HCT116 (cell line): ENCODE results near the gene SLC35B2. TPM values are rescaled to one million over a fixed set of nuclear protein-coding genes. Genes with fewer than 3 reads are reported as not detected.

Experiments used
- ATAC-seq: fragments of 200-7000 bp; cut with Tn5 transposase; 2 replicates; pipeline ENCODE4 v1.9.1; 2020; ENCODE audit warnings: mild to moderate bottlenecking, moderate library complexity
- BruUV-seq: library from RNA; stranded (reverse); fragments of 400-500 nt; replicated peaks from 2 replicates; lab custom pipeline; 2021; lab: Mats Ljungman, UMichigan
- CTCF ChIA-PET: fragments of 300-600 bp; sonication (Branson Sonifier 250); formaldehyde crosslinking; loops from one replicate; lab custom pipeline; 2021; ENCODE audit warnings: antibody characterized with exemption; lab: Charles Lee
- POLR2A ChIA-PET: fragments of 300-600, 350-600 bp; sonication (Branson Sonifier 250); formaldehyde crosslinking; loops from one replicate; lab custom pipeline; 2021; ENCODE audit warnings: antibody characterized with exemption; lab: Charles Lee
- RAD21 ChIA-PET, 2 experiments: fragments of 300-600 bp; sonication (Branson Sonifier 250); formaldehyde crosslinking; loops; one replicate each; lab custom pipeline; 2023; ENCODE audit warnings: low total read pairs in 2 of 2; ENCODE audit not compliant: uncharacterized antibody in 2 of 2, unreplicated experiment in 2 of 2, low non-redundant PET in 1 of 2; lab: Charles Lee
- DNase-seq: peaks from one replicate; pipeline ENCODE4 v3.0.0-alpha.2; 2010; ENCODE audit warnings: low read depth, low spot score
- H2AFZ ChIP-seq: fragments of 200-600 bp; shearing (Covaris generic), sonication (generic); 2 replicates; pipeline ENCODE4 v1.6.1; 2017; ENCODE audit warnings: low read depth, mixed run types, mixed read lengths, antibody characterized with exemption, low read length; ENCODE audit not compliant: poor library complexity, severe bottlenecking
- H3K27ac ChIP-seq: 2 replicates; pipeline ENCODE4 v1.5.1; 2012; ENCODE audit warnings: low read depth, low read length
- H3K27me3 ChIP-seq: fragments of 200-600 bp; sonication (generic); 2 replicates; pipeline ENCODE4 v1.6.1; 2016; ENCODE audit warnings: mixed run types, low read length, mixed read lengths; ENCODE audit not compliant: insufficient read depth
- H3K36me3 ChIP-seq, 2 experiments: fragments of 200-500 bp in 1 of 2; fragments of 200-600 bp in 1 of 2; sonication (Bioruptor generic) in 1 of 2; sonication (generic) in 1 of 2; 2 replicates each; pipeline versions ENCODE4 v1.5.1 to v1.6.1; 2014 to 2016; ENCODE audit warnings: low read length in 2 of 2, inconsistent platforms in 1 of 2, mixed read lengths in 1 of 2, mixed run types in 1 of 2; ENCODE audit not compliant: insufficient read depth in 2 of 2, control insufficient read depth in 1 of 2
- H3K4me1 ChIP-seq, 2 experiments: fragments of 200-600 bp in 1 of 2; sonication (generic) in 1 of 2; 2 replicates each; pipeline versions ENCODE4 v1.5.1 to v1.6.1; 2012 to 2017; ENCODE audit warnings: low read length in 2 of 2, inconsistent platforms in 1 of 2, mild to moderate bottlenecking in 1 of 2, mixed read lengths in 1 of 2, mixed run types in 1 of 2, moderate library complexity in 1 of 2; ENCODE audit not compliant: insufficient read depth in 2 of 2, control insufficient read depth in 1 of 2
- H3K4me2 ChIP-seq: fragments of 200-600 bp; sonication (generic); 2 replicates; pipeline ENCODE4 v1.6.1; 2017; ENCODE audit warnings: mixed run types, low read length, mixed read lengths
- H3K4me3 ChIP-seq, 2 experiments: fragments of 200-600 bp in 1 of 2; sonication (generic) in 1 of 2; replicated peaks in 1 of 2; 2 replicates each; pipeline ENCODE4 v1.5.1; 2011 to 2016; ENCODE audit warnings: low read length in 2 of 2, control low read depth in 1 of 2, low read depth in 1 of 2, mild to moderate bottlenecking in 1 of 2, mixed read lengths in 1 of 2, mixed run types in 1 of 2
- H3K79me2 ChIP-seq: fragments of 200-600 bp; sonication (generic); 2 replicates; pipeline ENCODE4 v1.6.1; 2017; ENCODE audit warnings: mild to moderate bottlenecking, mixed run types, low read length, moderate library complexity, mixed read lengths; ENCODE audit not compliant: insufficient read depth
- H3K9ac ChIP-seq: fragments of 200-600 bp; sonication (generic); 2 replicates; pipeline ENCODE4 v1.6.1; 2016; ENCODE audit warnings: low read length, mixed read lengths
- H3K9me2 ChIP-seq: fragments of 200-600 bp; sonication (generic), shearing (Covaris generic); 2 replicates; pipeline ENCODE4 v1.6.1; 2017; ENCODE audit warnings: mixed run types, mild to moderate bottlenecking, moderate library complexity; ENCODE audit not compliant: insufficient read depth
- H3K9me3 ChIP-seq, 2 experiments: fragments of 200-500 bp in 1 of 2; fragments of 200-600 bp in 1 of 2; sonication (Bioruptor generic) in 1 of 2; sonication (generic) in 1 of 2; 2 replicates each; pipeline ENCODE4 v1.6.1; 2014 to 2017; ENCODE audit warnings: low read length in 2 of 2, mixed read lengths in 2 of 2, inconsistent platforms in 1 of 2, low read depth in 1 of 2, mild to moderate bottlenecking in 1 of 2, mixed run types in 1 of 2, moderate library complexity in 1 of 2; ENCODE audit not compliant: control insufficient read depth in 1 of 2, insufficient read depth in 1 of 2
- H4K20me1 ChIP-seq: fragments of 200-600 bp; sonication (generic), shearing (Covaris generic); 2 replicates; pipeline ENCODE4 v1.6.1; 2017; ENCODE audit warnings: mixed run types, mild to moderate bottlenecking, moderate library complexity; ENCODE audit not compliant: insufficient read depth
- CEBPB ChIP-seq: IDR thresholded peaks from 2 replicates; pipeline ENCODE4 v1.6.1; 2012; ENCODE audit warnings: low read depth
- EGR1 ChIP-seq: IDR thresholded peaks from 2 replicates; pipeline ENCODE4 v1.6.1; 2012; ENCODE audit warnings: low read depth
- EZH2 ChIP-seq: fragments of 200-600 bp; sonication (generic); IDR thresholded peaks from 2 replicates; pipeline ENCODE4 v1.6.1; 2017; ENCODE audit warnings: antibody characterized with exemption, mixed run types
- FOSL1 ChIP-seq: IDR thresholded peaks from 2 replicates; pipeline ENCODE4 v1.6.1; 2012; ENCODE audit warnings: low read depth
- POLR2AphosphoS5 ChIP-seq: IDR thresholded peaks from 2 replicates; pipeline ENCODE4 v1.6.1; 2011; ENCODE audit warnings: mild to moderate bottlenecking, low read depth, low read length, moderate library complexity
- RAD21 ChIP-seq: IDR thresholded peaks from 2 replicates; pipeline ENCODE4 v1.6.1; 2012; ENCODE audit warnings: low read depth, mild to moderate bottlenecking
- SIN3A ChIP-seq: IDR thresholded peaks from 2 replicates; pipeline ENCODE4 v1.6.1; 2012; ENCODE audit warnings: low read depth
- SP1 ChIP-seq: IDR thresholded peaks from 2 replicates; pipeline ENCODE4 v1.6.1; 2012; ENCODE audit warnings: low read depth
- SRF ChIP-seq: IDR thresholded peaks from 2 replicates; pipeline ENCODE4 v1.6.1; 2012; ENCODE audit warnings: low read depth
- YY1 ChIP-seq: IDR thresholded peaks from 2 replicates; pipeline ENCODE4 v1.6.1; 2011; ENCODE audit warnings: low read length, low read depth, moderate library complexity, mild to moderate bottlenecking; ENCODE audit not compliant: insufficient replicate concordance; ENCODE audit errors: extremely low read depth
- ZFX ChIP-seq: fragments of 450-650 bp; IDR thresholded peaks from 2 replicates; pipeline ENCODE4 v1.6.1; 2017
- ZNF274 ChIP-seq: fragments of 200-500 bp; sonication (Bioruptor generic); IDR thresholded peaks from 2 replicates; pipeline ENCODE4 v1.6.1; 2014; ENCODE audit warnings: mild to moderate bottlenecking, low read depth, low read length, inconsistent platforms
- intact Hi-C: fragments of 100-400 bp; cut with micrococcal nuclease; formaldehyde crosslinking; loops from 2 replicates; pipeline ENCODE4 v1.10.0; 2022
- total RNA-seq: library from RNA; stranded (reverse); gene quantifications from one replicate; pipeline ENCODE4 v1.2.1, GENCODE V29; 2021; ENCODE audit not compliant: unreplicated experiment
- TF ChIP-seq, protein P1 (sequence below), 3 experiments: fragments of 200-600 bp in 1 of 3; sonication (generic) in 1 of 3; IDR thresholded peaks in 2 of 3; conservative IDR thresholded peaks in 1 of 3; 2 replicates each; pipeline ENCODE4 v1.5.1; 2012 to 2017; ENCODE audit warnings: low read depth in 2 of 3, low read length in 2 of 3, antibody characterized with exemption in 1 of 3, borderline replicate concordance in 1 of 3, control low read depth in 1 of 3, mild to moderate bottlenecking in 1 of 3, mixed read lengths in 1 of 3, mixed run types in 1 of 3, moderate library complexity in 1 of 3; ENCODE audit not compliant: insufficient read depth in 1 of 3

The SLC35B2 gene
- total RNA-seq, 1 experiment from 2014 or later = 50.5 TPM

DNA sequence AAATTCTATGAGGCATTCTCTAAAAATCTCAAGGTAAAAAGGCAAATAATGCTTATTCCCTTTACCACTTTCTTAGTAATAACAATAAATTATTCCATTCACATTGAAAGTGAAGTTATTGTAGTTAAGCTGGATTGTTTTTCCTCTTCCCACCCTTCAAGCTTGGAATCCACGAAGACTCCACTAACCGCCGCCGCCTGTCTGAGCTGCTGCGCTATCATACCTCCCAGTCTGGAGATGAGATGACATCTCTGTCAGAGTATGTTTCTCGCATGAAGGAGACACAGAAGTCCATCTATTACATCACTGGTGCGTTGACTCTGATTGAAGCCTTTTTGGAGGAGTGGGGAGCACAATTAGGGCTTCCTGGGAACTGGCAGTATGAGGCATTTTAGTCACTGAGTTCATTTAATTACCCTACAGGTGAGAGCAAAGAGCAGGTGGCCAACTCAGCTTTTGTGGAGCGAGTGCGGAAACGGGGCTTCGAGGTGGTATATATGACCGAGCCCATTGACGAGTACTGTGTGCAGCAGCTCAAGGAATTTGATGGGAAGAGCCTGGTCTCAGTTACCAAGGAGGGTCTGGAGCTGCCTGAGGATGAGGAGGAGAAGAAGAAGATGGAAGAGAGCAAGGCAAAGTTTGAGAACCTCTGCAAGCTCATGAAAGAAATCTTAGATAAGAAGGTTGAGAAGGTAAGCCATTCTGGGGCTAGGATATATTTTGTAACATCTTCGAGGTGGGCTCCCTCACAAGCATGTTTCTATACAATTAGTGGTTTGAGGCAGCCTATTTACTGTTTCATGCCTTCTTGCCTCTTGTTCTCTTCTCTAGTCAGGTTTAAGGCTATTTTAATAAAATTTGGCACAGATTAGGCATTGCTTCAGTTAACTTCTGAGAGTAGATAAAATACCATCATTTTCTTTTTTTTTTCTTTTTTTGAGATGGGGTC, 5.5 kb downstream of the SLC35B2 start:
- ChIA-PET CTCF (interaction anchor here (2.2 kb wide), 1 partner anchor 79 kb away, joined by 6 read pairs; no protein-coding TSS in a partner anchor), RAD21 (no interaction called here), POLR2A (no interaction called here)
- Histone ChIP-seq H3K4me2 (no peak overlapping the region), H3K9me3 (no peaks in the 10 kb centered on the region), H3K27me3 (no peaks in the 10 kb centered on the region), H2AFZ (no peak overlapping the region), H3K9ac (no peak overlapping the region), H3K79me2 (peaks cover 73% of the 10 kb centered on the region), H4K20me1 (peaks cover 70% of the 10 kb centered on the region), H3K4me1 (peaks cover 8 to 32% of the 10 kb centered on the region in 2 experiments), H3K9me2 (no peaks in the 10 kb centered on the region), H3K36me3 (peaks cover 55 to 73% of the 10 kb centered on the region in 2 experiments), H3K4me3 (no peak overlapping the region), H3K27ac (no peak overlapping the region; the same call in 1 of the 2 replicates)
- DNase-seq (no peak), ATAC-seq (no peak)
- TF ChIP-seq EGR1 = no peak
- no peak for TF ChIP-seq ZFX
- TF ChIP-seq, protein P1, sequence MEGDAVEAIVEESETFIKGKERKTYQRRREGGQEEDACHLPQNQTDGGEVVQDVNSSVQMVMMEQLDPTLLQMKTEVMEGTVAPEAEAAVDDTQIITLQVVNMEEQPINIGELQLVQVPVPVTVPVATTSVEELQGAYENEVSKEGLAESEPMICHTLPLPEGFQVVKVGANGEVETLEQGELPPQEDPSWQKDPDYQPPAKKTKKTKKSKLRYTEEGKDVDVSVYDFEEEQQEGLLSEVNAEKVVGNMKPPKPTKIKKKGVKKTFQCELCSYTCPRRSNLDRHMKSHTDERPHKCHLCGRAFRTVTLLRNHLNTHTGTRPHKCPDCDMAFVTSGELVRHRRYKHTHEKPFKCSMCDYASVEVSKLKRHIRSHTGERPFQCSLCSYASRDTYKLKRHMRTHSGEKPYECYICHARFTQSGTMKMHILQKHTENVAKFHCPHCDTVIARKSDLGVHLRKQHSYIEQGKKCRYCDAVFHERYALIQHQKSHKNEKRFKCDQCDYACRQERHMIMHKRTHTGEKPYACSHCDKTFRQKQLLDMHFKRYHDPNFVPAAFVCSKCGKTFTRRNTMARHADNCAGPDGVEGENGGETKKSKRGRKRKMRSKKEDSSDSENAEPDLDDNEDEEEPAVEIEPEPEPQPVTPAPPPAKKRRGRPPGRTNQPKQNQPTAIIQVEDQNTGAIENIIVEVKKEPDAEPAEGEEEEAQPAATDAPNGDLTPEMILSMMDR (IDR thresholded peaks at IDR 0.05 in 2 of 3, conservative IDR thresholded peaks at IDR 0.05 in 1 of 3; ENCODE audit: borderline replicate concordance in 1 of 3, insufficient read depth in 1 of 3, low read depth in 2 of 3, low read length in 2 of 3) = no peak
- TF ChIP-seq RAD21 = no peak
- no peak for TF ChIP-seq SIN3A
- no peak for TF ChIP-seq ZNF274
- no peak for TF ChIP-seq FOSL1
- no peak for TF ChIP-seq CEBPB
- TF ChIP-seq EZH2 = no peak
- TF ChIP-seq SP1 = no peak
- TF ChIP-seq SRF = no peak
- no peak for TF ChIP-seq YY1
- TF ChIP-seq POLR2AphosphoS5 = no peak
- intact Hi-C loops = loop anchor here (5.0 kb wide), 1 partner anchor 155 kb away; no protein-coding TSS in a partner anchor
- BruUV-seq = no TSS peak
